GM19238 (cell line): ENCODE results near the gene FXYD1.
"Not testable (repeated sequence)": the region's sequence is repeated elsewhere in the genome, so short reads cannot be mapped to it uniquely, and the experiment has no call there.

Experiments used
- DNase-seq: peaks from one replicate; pipeline ENCODE4 v3.0.0; 2011; ENCODE audit warnings: low spot score; ENCODE audit not compliant: insufficient read length

Gene FXYD1

DNA sequence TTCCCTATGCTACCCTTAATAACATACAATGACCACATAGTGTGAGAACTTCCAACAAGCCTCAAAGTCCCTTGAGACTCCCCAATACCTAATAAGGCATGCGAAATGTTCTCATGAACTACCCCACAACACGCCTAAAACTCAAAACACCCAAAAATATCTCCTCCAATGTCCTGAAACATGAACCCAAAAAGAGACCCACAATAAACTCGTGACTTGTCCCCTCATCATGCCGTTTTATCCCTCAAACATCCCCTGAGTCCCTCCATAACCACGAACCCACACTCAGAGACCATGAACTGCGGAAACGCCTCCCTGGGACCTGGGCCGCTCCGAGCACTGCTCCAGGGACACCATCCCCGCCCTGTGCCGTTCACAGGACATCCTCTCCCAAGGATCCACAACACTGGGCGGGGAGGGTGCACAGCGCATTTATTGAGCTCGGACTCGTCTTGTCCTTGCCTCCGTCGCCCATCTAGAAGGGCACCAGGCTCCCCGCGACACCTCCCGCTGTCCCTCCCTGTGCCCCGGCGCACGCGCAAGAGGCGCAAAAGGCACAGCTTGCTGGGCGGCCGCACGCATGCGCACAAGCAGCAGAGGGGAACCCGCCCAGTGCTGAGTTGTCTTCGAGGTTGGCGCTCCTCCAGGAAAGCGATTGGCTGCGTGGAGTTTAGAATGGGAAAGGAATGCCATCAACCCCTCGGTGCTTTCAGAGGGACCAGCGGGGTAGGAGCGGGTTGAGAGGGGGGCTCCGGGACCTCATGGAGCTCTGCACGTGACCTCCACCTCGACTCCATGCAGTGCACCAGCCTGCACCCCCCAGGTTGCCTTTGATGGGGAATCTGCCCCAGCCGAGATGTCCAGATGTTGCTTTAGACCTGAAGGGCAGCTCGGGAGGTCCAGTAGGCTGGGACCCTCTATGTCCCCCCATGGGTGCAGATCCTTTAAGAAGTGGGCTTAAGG lies 14.2 kb upstream of the FXYD1 start:
- peak; percentile 94 for DNase-seq

DNA sequence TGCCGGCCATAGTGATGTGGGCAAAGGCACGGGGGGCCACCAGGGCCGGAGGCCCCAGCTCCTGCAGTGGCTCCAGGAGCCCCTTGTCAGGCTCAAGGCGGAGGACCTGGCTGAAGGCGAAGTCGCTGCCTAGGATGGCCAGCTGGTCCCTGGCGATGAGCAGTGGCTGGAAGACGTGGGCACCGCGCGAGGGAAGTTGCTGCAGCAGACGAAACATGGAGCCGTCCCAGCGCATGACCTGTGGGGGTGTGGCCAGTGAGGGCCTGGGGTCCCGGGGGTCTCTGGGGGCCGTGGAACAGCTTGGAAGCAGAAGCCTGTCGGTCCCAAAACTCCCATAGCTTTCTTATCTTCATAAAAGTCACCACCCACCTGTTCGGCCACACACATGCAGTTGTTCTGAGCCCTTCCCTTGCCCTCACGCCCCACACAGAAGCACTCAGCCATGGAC lies 13.3 kb upstream of the FXYD1 start:
- no peak for DNase-seq

DNA sequence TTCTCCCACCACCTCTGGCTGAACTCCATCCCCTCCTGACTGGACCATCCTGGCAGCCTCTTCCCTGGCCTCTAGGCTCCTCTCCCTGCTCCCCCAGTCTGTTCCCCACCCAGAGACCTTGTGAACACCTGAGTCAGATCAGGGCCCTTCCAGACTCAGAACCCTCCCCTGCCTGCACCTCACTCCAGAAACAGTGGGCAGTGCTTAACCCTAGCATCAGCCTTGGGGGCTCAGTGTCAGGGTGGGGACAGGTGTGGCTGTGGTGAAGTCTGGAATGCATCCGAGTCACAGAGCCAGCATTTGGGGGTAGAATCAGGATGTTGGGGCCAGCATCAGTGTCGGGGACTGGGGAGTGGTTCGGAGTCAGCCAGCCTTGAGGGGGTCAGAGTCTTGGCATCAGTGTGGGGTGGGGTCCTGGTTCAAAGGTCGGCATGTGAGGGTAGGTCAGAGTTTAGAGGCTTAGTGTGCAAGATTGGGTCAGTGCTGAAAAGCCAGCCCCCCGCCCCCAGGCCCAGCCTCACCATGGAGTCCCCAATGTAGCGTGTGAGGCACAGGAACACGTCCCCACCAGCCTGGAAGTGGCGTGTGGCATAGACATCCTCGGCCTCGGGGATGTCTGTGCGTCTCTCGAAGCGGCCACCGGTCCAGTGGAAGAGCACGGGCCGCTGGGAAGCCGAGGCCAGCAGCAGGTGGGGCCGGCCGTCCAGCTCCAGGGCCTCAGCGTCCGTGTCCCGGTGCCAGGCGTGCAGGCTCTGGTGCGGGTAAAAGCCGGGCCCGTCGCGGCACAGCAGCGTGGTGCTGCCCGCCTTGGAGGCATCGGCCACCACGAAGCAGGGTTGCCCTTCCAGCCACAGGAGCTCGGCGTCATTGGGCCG lies 12.6 kb upstream of the FXYD1 start:
- no peak for DNase-seq

DNA sequence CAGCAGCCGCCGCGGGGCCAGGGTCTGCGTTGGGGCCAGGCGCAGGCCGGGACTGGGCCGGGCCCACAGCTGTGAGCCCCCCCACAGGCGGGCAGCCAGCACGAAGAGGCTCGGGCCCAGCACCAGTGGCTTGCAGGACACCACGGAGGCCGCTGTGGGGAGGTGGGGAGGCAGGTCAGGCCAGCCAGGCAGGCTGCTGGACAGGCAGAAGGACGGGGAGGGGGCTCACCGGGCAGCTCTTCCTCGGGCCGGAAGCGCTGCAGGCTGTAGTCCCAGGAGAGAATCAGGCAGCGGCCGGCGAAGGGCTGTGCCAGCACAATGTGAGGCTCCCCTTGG lies 12.0 kb upstream of the FXYD1 start:
- DNase-seq: no peak

DNA sequence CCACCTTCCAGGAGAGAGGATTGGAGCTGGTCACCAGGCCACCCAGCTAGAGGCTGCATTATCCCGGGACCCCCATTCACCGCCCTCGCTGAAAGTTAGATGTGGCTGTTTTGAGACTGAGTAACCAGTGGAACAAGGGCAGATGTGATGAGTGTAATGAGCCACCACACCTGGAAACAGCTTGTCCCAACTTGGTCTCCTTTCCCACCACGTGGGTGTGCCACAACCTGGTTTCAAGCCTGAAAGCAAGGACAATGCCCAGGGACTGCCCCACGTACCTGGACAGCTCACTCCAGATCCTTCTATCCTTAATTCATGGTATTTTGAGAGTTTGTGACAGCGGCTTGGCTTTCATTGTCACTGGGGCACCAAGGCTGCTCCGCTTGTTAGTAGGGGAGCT lies 10.8 kb upstream of the FXYD1 start:
- DNase-seq: no peak

DNA sequence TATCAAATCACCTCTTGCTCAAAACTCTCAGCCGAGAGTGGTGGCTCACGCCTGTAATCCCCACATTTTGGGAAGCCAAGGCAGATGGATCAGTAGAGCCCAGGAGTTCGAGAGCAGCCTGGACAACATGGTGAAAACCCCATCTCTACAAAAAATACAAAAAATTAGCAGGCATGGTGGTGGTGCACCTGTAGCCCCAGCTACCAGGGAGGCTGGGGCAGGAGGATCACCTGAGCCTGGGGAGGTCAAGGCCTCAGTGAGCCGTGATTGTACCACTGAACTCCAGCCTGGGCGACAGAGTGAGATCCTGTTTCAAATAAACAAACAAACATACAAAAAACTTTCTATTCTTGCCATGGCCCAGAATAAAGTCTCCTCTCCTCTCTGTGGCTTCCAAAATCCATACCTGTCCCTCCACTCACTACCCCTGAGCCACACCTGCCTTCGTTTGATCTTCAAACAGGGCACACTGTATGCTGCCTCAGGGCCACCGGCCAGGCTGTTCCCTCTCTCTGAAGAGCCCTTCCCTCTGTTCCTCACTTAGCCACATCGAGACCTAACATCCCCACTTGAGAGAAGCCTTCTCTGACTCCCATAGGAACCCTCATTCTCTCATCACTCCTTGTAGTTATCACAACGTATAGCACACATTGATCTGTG lies 10.1 kb upstream of the FXYD1 start:
- no peak for DNase-seq

DNA sequence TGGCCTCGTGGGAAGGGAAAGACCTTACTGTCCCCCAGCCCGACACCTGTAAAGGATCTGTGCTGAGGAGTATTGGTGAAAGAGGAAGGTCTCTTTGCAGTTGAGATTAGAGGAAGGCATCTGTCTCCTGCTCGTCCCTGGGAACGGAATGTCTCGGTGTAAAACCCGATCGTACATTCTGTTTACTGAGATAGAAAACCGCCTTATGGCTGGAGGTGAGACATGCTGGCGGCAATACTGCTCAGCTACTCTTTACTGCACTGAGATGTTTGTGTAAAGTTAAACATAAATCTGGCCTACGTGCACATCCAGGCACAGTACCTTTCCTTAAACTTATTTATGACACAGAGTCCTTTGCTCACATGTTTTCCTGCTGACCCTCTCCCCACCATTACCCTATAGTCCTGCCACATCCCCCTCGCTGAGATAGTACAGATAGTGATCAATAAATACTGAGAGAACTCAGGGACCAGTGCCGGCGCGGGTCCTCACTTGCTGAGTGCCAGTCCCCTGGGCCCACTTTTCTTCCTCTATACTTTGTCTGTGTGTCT lies 8.8 kb upstream of the FXYD1 start:
- DNase-seq: not testable (repeated sequence)

DNA sequence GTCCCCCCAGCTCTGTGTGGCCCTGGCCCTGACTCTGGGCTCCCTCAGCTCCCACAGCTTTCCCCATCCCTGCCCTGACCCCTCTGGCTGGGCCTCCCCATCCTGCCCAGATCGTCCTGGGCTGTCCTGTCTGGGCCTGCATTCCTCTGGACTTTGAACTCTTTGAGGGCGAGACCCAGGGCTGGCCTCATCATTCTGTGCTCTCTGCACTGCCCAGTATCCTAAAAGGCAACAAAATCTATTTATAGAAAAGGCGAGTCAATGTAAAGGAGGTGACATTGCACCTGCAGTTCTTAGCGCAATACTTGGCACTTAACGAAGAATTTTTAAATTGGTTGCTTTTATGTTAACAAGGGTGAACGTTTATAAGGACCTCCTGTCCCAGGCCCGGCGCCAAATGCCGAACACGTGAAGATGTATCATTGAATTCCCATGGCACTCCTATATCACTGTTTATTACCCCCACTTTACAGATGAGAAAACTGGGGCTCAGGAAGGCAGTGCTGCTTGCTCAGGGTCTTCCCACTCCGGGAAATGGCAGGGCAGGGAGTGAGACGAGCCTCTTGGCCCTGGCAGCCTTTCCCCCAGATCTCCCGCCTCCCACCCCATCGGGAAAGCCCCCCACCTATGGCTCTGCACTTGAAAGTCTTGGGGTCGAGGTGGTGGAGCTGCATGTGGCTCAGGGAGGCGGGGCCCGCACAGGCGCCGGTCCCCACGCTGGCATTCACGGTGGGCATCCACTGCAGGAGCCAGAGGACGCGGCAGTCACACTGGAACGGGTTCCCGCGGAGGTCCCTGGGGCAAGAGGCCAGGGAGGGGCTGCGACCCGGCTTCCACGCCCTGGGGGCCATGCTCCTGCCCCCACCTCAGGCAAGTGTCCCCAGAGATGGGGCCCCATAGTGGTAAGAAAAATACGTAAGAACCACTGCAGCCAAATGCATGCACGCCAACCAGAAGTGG lies 7.6 kb upstream of the FXYD1 start:
- DNase-seq: no peak

DNA sequence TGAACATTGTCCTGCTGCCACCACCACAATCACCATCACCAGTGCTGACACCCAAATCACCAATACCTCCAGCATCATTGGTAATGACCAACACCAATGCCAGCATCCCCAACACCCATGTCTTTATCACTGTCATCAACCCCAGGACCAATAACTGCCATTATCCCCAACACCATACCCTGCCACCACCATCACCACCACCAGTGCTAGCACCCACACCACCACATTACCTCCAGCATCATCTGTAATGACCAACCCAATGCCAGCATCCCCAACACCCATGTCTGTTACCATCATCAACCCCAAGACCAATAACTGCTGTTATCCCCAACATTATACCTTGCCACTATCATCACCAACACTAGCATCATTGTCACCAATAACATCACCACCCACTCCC lies 6.4 kb upstream of the FXYD1 start:
- no peak for DNase-seq

DNA sequence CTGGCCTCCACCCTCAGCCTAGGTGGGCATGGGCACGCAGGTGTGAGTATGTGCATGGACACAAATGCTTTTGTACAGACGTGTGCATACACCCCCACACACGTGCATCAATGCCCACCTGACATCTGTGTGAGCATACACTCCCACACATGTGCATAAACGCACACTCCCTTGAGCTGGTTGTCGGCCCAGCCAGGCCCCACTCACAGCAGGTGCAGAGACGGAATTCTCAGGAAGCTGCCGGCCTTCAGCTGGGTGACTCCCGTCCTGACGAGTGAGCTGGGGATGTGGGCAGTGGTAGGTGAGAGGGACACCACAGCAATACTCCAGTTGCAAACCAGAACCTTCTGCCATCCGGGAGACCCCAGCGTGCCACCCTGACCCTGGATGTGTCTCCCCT lies 4.8 kb upstream of the FXYD1 start:
- DNase-seq: no peak

DNA sequence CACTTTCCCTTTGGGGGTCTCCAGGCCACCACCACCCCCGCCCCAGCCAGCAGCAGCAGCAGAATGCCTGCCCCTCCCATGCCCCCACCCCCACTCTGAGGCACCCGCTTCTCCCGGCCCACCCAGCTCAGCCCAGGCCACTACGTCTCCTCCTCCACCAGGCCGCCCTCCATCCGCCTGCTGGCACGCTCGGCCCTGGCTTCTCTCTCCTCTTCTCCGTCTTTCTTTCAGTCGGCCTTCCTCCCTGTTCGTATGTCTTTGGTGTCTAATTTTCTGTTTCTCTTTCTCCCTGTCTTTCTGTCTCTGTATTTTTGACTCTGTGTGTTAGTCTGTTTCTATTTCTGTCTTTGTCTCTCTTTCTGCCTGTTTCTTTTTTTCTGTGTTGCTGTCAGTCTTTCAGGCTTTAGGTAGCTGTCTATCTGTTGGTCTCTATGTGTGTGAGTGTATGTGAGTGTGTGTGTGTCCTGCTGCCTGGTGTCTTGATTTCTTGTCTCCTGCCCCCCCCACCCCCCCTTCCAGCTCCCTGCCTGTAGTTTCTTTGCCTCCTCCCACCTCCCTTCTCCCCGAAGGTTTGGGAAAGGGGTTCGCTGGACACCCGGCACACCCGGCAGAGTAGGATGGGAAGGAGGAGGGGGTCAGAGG lies 3.9 kb upstream of the FXYD1 start, which contains the start of gene LGI4:
Gene LGI4 (minus strand): TSS at position 459 of the 642 bp plus-strand sequence. CDS start 379 bp downstream, at position 80.
- DNase-seq: no peak

DNA sequence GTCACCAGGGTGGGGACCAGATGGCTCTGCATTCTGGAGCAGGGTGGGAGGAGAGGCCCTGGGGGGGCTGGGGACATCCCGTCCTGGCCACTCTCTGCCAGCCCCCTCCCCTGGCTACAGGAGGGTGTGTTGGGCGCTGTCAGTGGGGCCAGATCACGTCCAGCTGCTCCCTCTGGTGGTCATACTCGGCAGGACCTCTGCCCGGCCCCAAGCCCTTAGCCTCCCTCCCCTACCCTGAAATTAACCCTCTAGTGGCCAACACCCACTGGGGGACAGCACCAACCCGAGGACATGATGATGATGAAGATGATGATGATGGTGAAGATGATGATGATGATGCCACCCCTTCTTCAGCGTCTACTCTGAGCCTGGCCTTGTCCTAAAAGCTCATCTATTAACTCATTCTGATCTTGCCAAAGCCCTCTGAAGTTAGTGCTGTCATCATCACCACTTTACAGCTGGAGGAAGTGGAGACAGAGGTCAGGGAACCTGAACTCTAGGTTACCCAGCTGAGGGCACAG lies 3.2 kb upstream of the FXYD1 start:
- peak; percentile 92 for DNase-seq

DNA sequence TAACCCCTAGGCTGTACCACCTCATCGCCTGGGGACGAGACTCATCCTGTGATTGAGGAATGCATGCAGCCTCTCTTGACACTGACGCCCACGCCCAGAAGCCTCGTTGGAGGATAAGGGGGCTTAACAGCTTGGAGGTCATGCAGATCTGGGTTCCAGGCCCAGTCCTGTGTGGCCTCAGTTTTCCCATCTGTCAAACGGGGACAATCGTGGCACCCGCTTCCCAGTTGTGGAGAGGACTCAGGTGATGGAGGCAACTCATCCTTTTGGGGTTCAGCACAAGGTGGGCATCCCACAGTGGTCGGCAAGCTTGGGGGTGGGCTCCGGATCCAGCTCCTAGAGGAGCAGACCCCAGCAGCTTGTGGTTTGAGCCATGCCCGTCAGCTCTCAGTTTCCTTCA lies 2.4 kb upstream of the FXYD1 start:
- DNase-seq: no peak

DNA sequence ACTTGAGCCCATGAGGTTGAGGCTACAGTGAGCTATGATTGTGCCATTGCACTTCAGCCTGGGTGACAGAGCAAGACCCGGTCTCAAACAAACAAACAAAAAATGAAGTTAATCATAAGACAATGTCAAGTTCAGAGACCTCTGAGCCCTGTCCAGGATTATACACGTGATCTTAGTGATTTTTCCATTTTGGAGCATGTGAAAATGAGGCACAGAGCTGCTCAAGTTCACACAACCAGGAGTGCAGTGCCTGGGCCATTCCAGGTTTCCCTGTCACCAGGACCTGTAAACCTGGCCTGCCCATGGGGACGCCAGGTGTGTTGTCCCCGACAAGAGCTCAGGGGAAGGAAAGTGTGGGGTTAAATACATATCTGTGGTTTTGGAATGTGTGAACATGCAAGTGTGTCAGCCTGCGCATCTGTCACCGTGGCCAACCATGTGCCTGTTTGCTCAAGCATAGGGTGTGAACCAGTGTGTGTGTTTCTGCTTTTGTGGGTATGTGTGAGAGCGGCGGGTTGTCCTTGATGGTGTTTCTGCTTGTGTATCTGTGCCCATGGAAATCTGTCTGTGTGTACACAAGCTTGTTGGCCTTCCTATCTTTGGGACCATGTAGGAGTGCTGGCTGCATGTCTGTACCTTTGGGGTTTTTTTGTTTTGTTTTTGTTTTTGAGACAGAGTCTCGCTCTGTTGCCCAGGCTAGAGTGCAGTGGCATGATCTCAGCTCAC lies 1.5 kb upstream of the FXYD1 start:
- no peak for DNase-seq

DNA sequence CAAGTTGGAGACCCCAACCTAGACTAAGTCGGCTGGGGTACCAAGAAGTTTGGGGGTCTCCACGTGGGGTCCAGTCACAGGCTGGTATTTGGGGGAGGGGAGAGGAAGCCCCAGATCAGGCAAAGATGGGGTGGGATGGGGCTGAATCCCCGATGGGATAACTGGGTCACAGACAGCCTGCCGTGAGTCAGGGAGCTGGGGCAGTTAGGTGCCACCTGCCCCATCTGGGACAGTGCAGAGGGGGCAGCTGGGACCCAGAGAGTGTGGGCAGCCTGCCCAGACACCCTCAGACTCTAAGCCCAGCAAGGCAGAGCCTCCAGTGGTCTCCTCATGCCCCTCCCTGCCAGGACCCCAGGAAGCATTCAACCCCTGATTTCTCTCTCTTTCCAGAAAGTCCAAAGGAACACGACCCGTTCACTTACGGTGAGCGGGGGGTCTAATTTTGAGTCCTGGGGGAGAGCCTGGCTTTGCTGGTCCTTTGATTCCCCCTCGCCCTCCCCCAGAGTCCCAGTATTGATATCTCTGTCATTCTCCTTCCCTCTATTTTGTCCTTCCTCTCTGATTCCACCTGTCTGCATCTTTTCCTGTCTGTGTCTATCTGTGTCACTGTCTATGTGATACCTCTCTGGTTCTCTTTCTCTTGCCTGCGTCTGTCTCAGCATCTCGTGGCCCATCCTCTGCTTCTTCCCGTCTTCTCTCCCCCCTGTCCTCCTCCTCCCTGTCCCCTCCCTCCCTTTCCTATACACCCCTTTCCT lies 1.8 kb downstream of the FXYD1 start:
- no peak for DNase-seq

DNA sequence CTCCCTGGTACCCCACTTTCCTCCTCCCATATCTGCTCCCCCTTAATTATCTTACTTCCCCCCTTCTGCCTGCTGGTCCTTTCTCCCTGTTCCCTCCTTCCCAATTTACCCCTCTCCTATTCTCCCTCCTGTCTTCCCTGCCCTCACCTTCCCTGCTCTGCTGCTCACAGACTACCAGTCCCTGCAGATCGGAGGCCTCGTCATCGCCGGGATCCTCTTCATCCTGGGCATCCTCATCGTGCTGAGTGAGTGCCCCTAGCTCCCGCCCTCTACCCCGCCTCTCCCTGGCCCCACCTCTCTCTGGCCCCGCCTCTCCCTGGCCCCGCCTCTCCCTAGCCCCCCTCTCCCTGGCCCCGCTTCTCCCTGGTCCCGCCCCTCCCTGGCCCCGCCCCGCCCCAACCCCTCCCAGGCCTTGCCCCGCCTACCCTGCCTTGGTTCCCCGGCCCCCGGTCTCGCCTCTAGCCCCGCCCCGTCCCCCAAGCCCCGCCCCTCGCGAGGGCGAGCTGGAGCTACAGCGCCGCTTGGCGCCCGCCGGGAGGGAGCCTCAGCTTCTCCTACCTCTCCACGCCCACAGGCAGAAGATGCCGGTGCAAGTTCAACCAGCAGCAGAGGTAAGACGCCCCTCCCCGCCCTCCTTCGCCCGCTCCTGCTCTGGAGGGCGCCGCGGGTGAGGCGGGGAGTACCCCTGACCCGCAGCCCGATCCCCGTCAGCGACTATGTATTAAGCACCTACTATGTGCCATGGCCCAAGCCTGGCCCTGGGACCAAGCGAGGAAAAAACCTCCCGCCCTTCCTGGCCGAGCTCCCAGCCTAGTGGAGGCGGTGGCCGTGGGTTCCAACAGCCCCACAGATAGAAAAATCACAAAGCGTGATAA lies 2.6 kb downstream of the FXYD1 start:
- peak; percentile 98 for DNase-seq
